Suprapubic skin (tissue), 4 donors: ENCODE data around the gene MYO7A. TPM values are rescaled to one million over a fixed set of nuclear protein-coding genes. Genes with fewer than 3 reads are reported as not detected.

ENCODE experiments used
- DNase-seq, 2 donors: peaks; one replicate each; pipeline ENCODE4 v3.0.0-alpha.2; 2019; ENCODE audit warnings: low spot score in 2 of 2
- H3K27ac ChIP-seq: fragments of 200-600 bp; sonication (generic); one replicate; pipeline ENCODE4 v1.5.1; 2019
- H3K27me3 ChIP-seq: fragments of 200-600 bp; sonication (generic); one replicate; pipeline ENCODE4 v1.5.1; 2019
- H3K36me3 ChIP-seq: fragments of 200-600 bp; sonication (generic); one replicate; pipeline ENCODE4 v1.5.1; 2019
- H3K4me1 ChIP-seq: fragments of 200-600 bp; sonication (generic); one replicate; pipeline ENCODE4 v1.5.1; 2019
- H3K4me3 ChIP-seq: fragments of 200-600 bp; sonication (generic); one replicate; pipeline ENCODE4 v1.5.1; 2019; ENCODE audit warnings: mild to moderate bottlenecking
- H3K9me3 ChIP-seq: fragments of 200-600 bp; sonication (generic); one replicate; pipeline ENCODE4 v1.5.1; 2019
- CTCF ChIP-seq, 2 donors: fragments of 200-600 bp in 1 of 2; fragments of 450-650 bp in 1 of 2; sonication (generic) in 1 of 2; IDR thresholded peaks; one replicate each; pipeline ENCODE4 v1.5.1; 2016 to 2019; ENCODE audit warnings: antibody characterized with exemption in 2 of 2, mild to moderate bottlenecking in 1 of 2, moderate library complexity in 1 of 2
- EP300 ChIP-seq: sonication (generic); formaldehyde crosslinking; IDR thresholded peaks from one replicate; pipeline ENCODE4 v1.6.1; 2017; ENCODE audit warnings: antibody characterized with exemption
- POLR2A ChIP-seq, 2 donors: fragments of 450-650 bp; IDR thresholded peaks; one replicate each; pipeline ENCODE4 v1.6.1; 2017; ENCODE audit warnings: antibody characterized with exemption in 2 of 2, mild to moderate bottlenecking in 2 of 2, moderate library complexity in 2 of 2
- POLR2AphosphoS5 ChIP-seq, 3 donors: sonication (generic); formaldehyde crosslinking; IDR thresholded peaks; one replicate each; pipeline ENCODE4 v1.6.1; 2017; ENCODE audit warnings: antibody characterized with exemption in 3 of 3
- WGBS: methylation state at CpG from one replicate; pipeline ENCODE4 v1.1.5; 2018; 5-methylcytosine and 5-hydroxymethylcytosine counted together
- total RNA-seq, 4 donors: library from RNA; depleted of rRNA; stranded (reverse); fragments of >200 nt; gene quantifications; one replicate each; pipeline ENCODE4 v1.1.0, GENCODE V29; 2016

The MYO7A gene
- total RNA-seq, 4 donors from 2014 or later = 0.34 to 2.4 (median 2.0) TPM

- no peak for DNase-seq
- no peaks in the 10 kb centered on the region for H3K36me3 ChIP-seq
- H3K27me3 ChIP-seq = peaks cover 17% of the 10 kb centered on the region
- 78% methylated on average over 6 of the region's 11 CpGs for WGBS
- H3K4me3 ChIP-seq = no peak overlapping the region
- H3K4me1 ChIP-seq = peaks cover 6% of the 10 kb centered on the region
- TF ChIP-seq POLR2AphosphoS5 (IDR thresholded peaks at IDR 0.05) = no peak
- no peak for TF ChIP-seq CTCF (IDR thresholded peaks at IDR 0.05)
- TF ChIP-seq EP300 = no peak
- no peak for TF ChIP-seq POLR2A (IDR thresholded peaks at IDR 0.05)
- no peaks in the 10 kb centered on the region for H3K9me3 ChIP-seq
- H3K27ac ChIP-seq = no peak overlapping the region
Observed at GRCh38 chr11:77142091-77142975, 14.3 kb downstream of the MYO7A start.

- 78% methylated on average over 8 of the region's 8 CpGs for WGBS
- no peaks in the 10 kb centered on the region for H3K9me3 ChIP-seq
- H3K4me3 ChIP-seq = no peak overlapping the region
- no peak overlapping the region for H3K27ac ChIP-seq
- no peak for DNase-seq
- no peak for TF ChIP-seq POLR2A (IDR thresholded peaks at IDR 0.05)
- no peak for TF ChIP-seq CTCF (IDR thresholded peaks at IDR 0.05)
- no peak for TF ChIP-seq EP300
- TF ChIP-seq POLR2AphosphoS5 (IDR thresholded peaks at IDR 0.05) = no peak
- H3K4me1 ChIP-seq = peaks cover 7% of the 10 kb centered on the region
- peaks cover 8% of the 10 kb centered on the region for H3K27me3 ChIP-seq
- H3K36me3 ChIP-seq = no peaks in the 10 kb centered on the region
Observed at GRCh38 chr11:77143405-77144020, 15.5 kb downstream of the MYO7A start.

- WGBS = 94% methylated on average over 6 of the region's 9 CpGs
- H3K9me3 ChIP-seq = no peaks in the 10 kb centered on the region
- DNase-seq = no peak
- peaks cover 5% of the 10 kb centered on the region for H3K27me3 ChIP-seq
- peaks cover 7% of the 10 kb centered on the region for H3K4me1 ChIP-seq
- no peak for TF ChIP-seq EP300
- H3K27ac ChIP-seq = no peak overlapping the region
- no peaks in the 10 kb centered on the region for H3K36me3 ChIP-seq
- no peak overlapping the region for H3K4me3 ChIP-seq
Observed at GRCh38 chr11:77144196-77144856, 16.3 kb downstream of the MYO7A start.

GRCh38 chr11:77144857-77145428 is 16.9 kb downstream of the MYO7A start:
- DNase-seq = no peak
- Histone ChIP-seq H3K36me3 (no peaks in the 10 kb centered on the region), H3K9me3 (no peaks in the 10 kb centered on the region), H3K27me3 (peaks cover 5% of the 10 kb centered on the region), H3K27ac (no peak overlapping the region), H3K4me3 (no peak overlapping the region), H3K4me1 (peaks cover 7% of the 10 kb centered on the region)
- no peak for TF ChIP-seq POLR2AphosphoS5 (IDR thresholded peaks at IDR 0.05)
- TF ChIP-seq POLR2A (IDR thresholded peaks at IDR 0.05) = no peak
- TF ChIP-seq CTCF (IDR thresholded peaks at IDR 0.05) = no peak
- no peak for TF ChIP-seq EP300
- 75% methylated on average over 7 of the region's 7 CpGs for WGBS

- 94% methylated on average over 9 of the region's 10 CpGs for WGBS
- H3K4me3 ChIP-seq = no peak overlapping the region
- H3K36me3 ChIP-seq = no peaks in the 10 kb centered on the region
- peaks cover 7% of the 10 kb centered on the region for H3K4me1 ChIP-seq
- H3K27ac ChIP-seq = no peak overlapping the region
- H3K27me3 ChIP-seq = peaks cover 5% of the 10 kb centered on the region
- TF ChIP-seq CTCF (IDR thresholded peaks at IDR 0.05) (no peak), EP300 (no peak), POLR2A (IDR thresholded peaks at IDR 0.05) (no peak), POLR2AphosphoS5 (IDR thresholded peaks at IDR 0.05) (no peak)
- no peaks in the 10 kb centered on the region for H3K9me3 ChIP-seq
- no peak for DNase-seq
Observed at GRCh38 chr11:77146261-77147035, 18.4 kb downstream of the MYO7A start.
